HEK293 (cell line): ENCODE results near the gene ZNF211.

ENCODE experiments used
- CTCF ChIA-PET: fragments of 350-600 bp; formaldehyde crosslinking; extraction: SDS; loops from one replicate; lab custom pipeline; 2021; ENCODE audit warnings: antibody characterized with exemption; lab: Yijun Ruan, JAX
- POLR2A ChIA-PET: fragments of 300-600 bp; formaldehyde crosslinking; extraction: SDS; loops from one replicate; lab custom pipeline; 2020; ENCODE audit warnings: antibody characterized with exemption, inconsistent platforms; lab: Yijun Ruan, JAX
- H3K27ac ChIP-seq: fragments of 200-500 bp; sonication (Bioruptor generic); 2 replicates; pipeline ENCODE4 v1.5.1; 2014; ENCODE audit warnings: low read depth, low read length, control low read depth, inconsistent platforms; ENCODE audit errors: extremely low read depth
- H3K36me3 ChIP-seq, 2 experiments: fragments of 200-500 bp in 1 of 2; sonication (Bioruptor generic) in 1 of 2; 1 replicate in 1 of 2; 2 replicates in 1 of 2; pipeline ENCODE4 v1.5.1; 2014 to 2017; ENCODE audit warnings: inconsistent platforms in 2 of 2, low read length in 2 of 2; ENCODE audit not compliant: control insufficient read depth in 2 of 2, insufficient read depth in 1 of 2
- H3K4me1 ChIP-seq: fragments of 200-500 bp; sonication (Bioruptor generic); 2 replicates; pipeline ENCODE4 v1.5.1; 2014; ENCODE audit warnings: mild to moderate bottlenecking, low read length, inconsistent platforms; ENCODE audit not compliant: control insufficient read depth, insufficient read depth
- H3K4me3 ChIP-seq: 2 replicates; pipeline ENCODE4 v1.5.1; 2011; ENCODE audit warnings: low read depth, mild to moderate bottlenecking, control low read depth, low read length, moderate library complexity
- H3K9me3 ChIP-seq: fragments of 200-500 bp; sonication (Bioruptor generic); 2 replicates; pipeline ENCODE4 v1.5.1; 2014; ENCODE audit warnings: low read depth, low read length, inconsistent platforms; ENCODE audit not compliant: control insufficient read depth, insufficient read depth
- HOXC10 ChIP-seq: sonication (generic); formaldehyde crosslinking; IDR thresholded peaks from 2 replicates; pipeline ENCODE4 v1.8.1; 2023; ENCODE audit warnings: mild to moderate bottlenecking, missing genetic modification reagents
- KLF7 ChIP-seq: fragments of 450-650 bp; formaldehyde crosslinking; IDR thresholded peaks from 2 replicates; pipeline ENCODE4 v1.5.1; 2016; ENCODE audit warnings: missing biosample characterization, missing genetic modification characterization, borderline replicate concordance
- PRDM10 ChIP-seq: fragments of 450-650 bp; formaldehyde crosslinking; IDR thresholded peaks from 2 replicates; pipeline ENCODE4 v1.5.1; 2016; ENCODE audit warnings: missing biosample characterization, missing genetic modification characterization
- REPIN1 ChIP-seq: fragments of 450-650 bp; formaldehyde crosslinking; IDR thresholded peaks from 2 replicates; pipeline ENCODE4 v1.5.1; 2017; ENCODE audit warnings: missing biosample characterization, missing genetic modification characterization, low read depth
- SCRT1 ChIP-seq: fragments of 450-650 bp; formaldehyde crosslinking; IDR thresholded peaks from 2 replicates; pipeline ENCODE4 v1.5.1; 2016; ENCODE audit warnings: missing biosample characterization, missing genetic modification characterization, borderline replicate concordance
- SCRT2 ChIP-seq: fragments of 450-650 bp; formaldehyde crosslinking; IDR thresholded peaks from 2 replicates; pipeline ENCODE4 v1.5.1; 2016; ENCODE audit warnings: missing biosample characterization, missing genetic modification characterization
- TCF7L2 ChIP-seq: IDR thresholded peaks from 2 replicates; pipeline ENCODE4 v1.6.1; 2011; ENCODE audit warnings: low read depth, mild to moderate bottlenecking, inconsistent platforms, low read length, moderate library complexity, borderline replicate concordance
- ZBTB20 ChIP-seq: fragments of 450-650 bp; formaldehyde crosslinking; IDR thresholded peaks from 2 replicates; pipeline ENCODE4 v1.5.1; 2016; ENCODE audit warnings: missing biosample characterization, missing genetic modification characterization
- ZBTB21 ChIP-seq: fragments of 450-650 bp; formaldehyde crosslinking; IDR thresholded peaks from 2 replicates; pipeline ENCODE4 v1.5.1; 2017; ENCODE audit warnings: missing biosample characterization, missing genetic modification characterization
- ZBTB8A ChIP-seq: fragments of 450-650 bp; formaldehyde crosslinking; IDR thresholded peaks from 2 replicates; pipeline ENCODE4 v1.5.1; 2016; ENCODE audit warnings: missing biosample characterization, missing genetic modification characterization
- ZFP37 ChIP-seq: fragments of 450-650 bp; formaldehyde crosslinking; IDR thresholded peaks from 2 replicates; pipeline ENCODE4 v1.5.1; 2016; ENCODE audit warnings: missing biosample characterization, missing genetic modification characterization
- ZNF112 ChIP-seq: fragments of 450-650 bp; formaldehyde crosslinking; IDR thresholded peaks from 2 replicates; pipeline ENCODE4 v1.5.0; 2017; ENCODE audit warnings: missing biosample characterization, missing genetic modification characterization
- ZNF121 ChIP-seq: fragments of 450-650 bp; formaldehyde crosslinking; IDR thresholded peaks from 2 replicates; pipeline ENCODE4 v1.5.1; 2016; ENCODE audit warnings: missing biosample characterization, missing genetic modification characterization
- ZNF132 ChIP-seq: fragments of 450-650 bp; formaldehyde crosslinking; IDR thresholded peaks from 2 replicates; pipeline ENCODE4 v1.5.1; 2017; ENCODE audit warnings: missing biosample characterization, missing genetic modification characterization, borderline replicate concordance
- ZNF391 ChIP-seq: fragments of 450-650 bp; formaldehyde crosslinking; IDR thresholded peaks from 2 replicates; pipeline ENCODE4 v1.5.1; 2016; ENCODE audit warnings: low read depth, missing biosample characterization, missing genetic modification characterization, borderline replicate concordance
- ZNF548 ChIP-seq: fragments of 450-650 bp; formaldehyde crosslinking; IDR thresholded peaks from 2 replicates; pipeline ENCODE4 v1.5.1; 2016; ENCODE audit warnings: missing biosample characterization, missing genetic modification characterization
- ZNF600 ChIP-seq: fragments of 450-650 bp; formaldehyde crosslinking; IDR thresholded peaks from 2 replicates; pipeline ENCODE4 v1.5.1; 2016; ENCODE audit warnings: missing biosample characterization, missing genetic modification characterization
- ZNF654 ChIP-seq: fragments of 450-650 bp; formaldehyde crosslinking; IDR thresholded peaks from 2 replicates; pipeline ENCODE4 v1.5.1; 2016; ENCODE audit warnings: low read depth, missing biosample characterization, missing genetic modification characterization
- ZNF677 ChIP-seq: fragments of 450-650 bp; IDR thresholded peaks from 2 replicates; pipeline ENCODE4 v1.5.0; 2018; ENCODE audit warnings: missing biosample characterization, mild to moderate bottlenecking, missing genetic modification characterization, moderate library complexity
- ZSCAN4 ChIP-seq: fragments of 450-650 bp; formaldehyde crosslinking; IDR thresholded peaks from 2 replicates; pipeline ENCODE4 v1.5.1; 2017; ENCODE audit warnings: missing biosample characterization, missing genetic modification characterization
- ZXDB ChIP-seq: fragments of 450-650 bp; formaldehyde crosslinking; IDR thresholded peaks from 2 replicates; pipeline ENCODE4 v1.5.1; 2016; ENCODE audit warnings: missing biosample characterization, missing genetic modification characterization
- TF ChIP-seq, protein P1 (sequence below): fragments of 450-650 bp; formaldehyde crosslinking; IDR thresholded peaks from 2 replicates; pipeline ENCODE4 v1.5.1; 2016; ENCODE audit warnings: missing biosample characterization, missing genetic modification characterization
- TF ChIP-seq, protein P2 (sequence below): fragments of 450-650 bp; formaldehyde crosslinking; IDR thresholded peaks from 2 replicates; pipeline ENCODE4 v1.5.1; 2016; ENCODE audit warnings: missing biosample characterization, missing genetic modification characterization
- TF ChIP-seq, protein P3 (sequence below): fragments of 450-650 bp; IDR thresholded peaks from 2 replicates; pipeline ENCODE4 v1.5.1; 2018; ENCODE audit warnings: missing biosample characterization, mild to moderate bottlenecking, missing genetic modification characterization

The ZNF211 gene

DNA sequence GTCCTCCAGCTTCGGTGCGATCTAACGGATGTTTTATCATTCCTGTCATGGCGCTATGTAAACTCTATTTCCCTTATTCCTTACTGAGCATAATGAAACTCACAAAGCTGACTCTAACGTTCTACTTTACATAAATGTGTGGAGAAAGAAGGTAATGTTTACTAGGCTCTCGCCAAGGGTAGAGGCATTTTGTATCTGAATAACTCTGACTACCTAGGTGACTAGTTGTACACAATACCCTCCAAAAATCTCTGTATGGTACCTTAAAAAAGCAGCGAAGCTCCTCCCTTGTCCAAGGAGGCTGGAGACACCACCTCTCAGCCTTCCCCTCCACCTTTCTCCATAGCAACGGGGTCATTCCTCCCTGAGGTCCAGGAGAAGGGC lies 33.6 kb upstream of the ZNF211 start:
- 0 out of 2 replicates have a peak, but pooled peaks cover 2% of the 10 kb centered on the region for H3K4me1 ChIP-seq
- H3K9me3 ChIP-seq, result no peaks in the 10 kb centered on the region; the same call in 1 of the 2 replicates
- CTCF ChIA-PET, result interaction anchor here (0.5 to 0.9 kb wide), 3 partner anchors 33 to 1818 kb away, joined by 3 read pairs; no protein-coding TSS in a partner anchor
- peaks cover 11 to 36% of the 10 kb centered on the region in 2 experiments for H3K36me3 ChIP-seq
- peak overlapping the region; percentile 55; the same call in 1 of the 2 replicates for H3K27ac ChIP-seq
- TF ChIP-seq PRDM10 (tag by site-specific recombination), result 0 out of 2 replicates have a peak, but pooled peaks have one; percentile 47
- TF ChIP-seq, protein P1, sequence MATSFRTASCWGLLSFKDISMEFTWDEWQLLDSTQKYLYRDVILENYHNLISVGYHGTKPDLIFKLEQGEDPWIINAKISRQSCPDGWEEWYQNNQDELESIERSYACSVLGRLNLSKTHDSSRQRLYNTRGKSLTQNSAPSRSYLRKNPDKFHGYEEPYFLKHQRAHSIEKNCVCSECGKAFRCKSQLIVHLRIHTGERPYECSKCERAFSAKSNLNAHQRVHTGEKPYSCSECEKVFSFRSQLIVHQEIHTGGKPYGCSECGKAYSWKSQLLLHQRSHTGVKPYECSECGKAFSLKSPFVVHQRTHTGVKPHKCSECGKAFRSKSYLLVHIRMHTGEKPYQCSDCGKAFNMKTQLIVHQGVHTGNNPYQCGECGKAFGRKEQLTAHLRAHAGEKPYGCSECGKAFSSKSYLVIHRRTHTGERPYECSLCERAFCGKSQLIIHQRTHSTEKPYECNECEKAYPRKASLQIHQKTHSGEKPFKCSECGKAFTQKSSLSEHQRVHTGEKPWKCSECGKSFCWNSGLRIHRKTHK (tag by site-specific recombination), result no peak
- POLR2A ChIA-PET, result interaction anchor here (1.3 to 2.3 kb wide), 2 partner anchors 15 to 317 kb away, joined by 3 to 15 read pairs; partner anchors contain the start of genes ZNF134 and ZNF417
- H3K4me3 ChIP-seq, result peak overlapping the region; percentile 97

- no peaks in the 10 kb centered on the region; the same call in 1 of the 2 replicates for H3K9me3 ChIP-seq
- peaks cover 13 to 41% of the 10 kb centered on the region in 2 experiments for H3K36me3 ChIP-seq
- ChIA-PET CTCF (interaction anchor here (0.5 to 0.7 kb wide), 3 partner anchors 214 to 1819 kb away, joined by 3 read pairs; no protein-coding TSS in a partner anchor), POLR2A (interaction anchor here (1.3 to 2.3 kb wide), 2 partner anchors 14 to 317 kb away, joined by 3 to 15 read pairs; partner anchors contain the start of genes ZNF134 and ZNF417)
- peak within 1 kb of the TSS; percentile 97 for H3K4me3 ChIP-seq
- 0 out of 2 replicates have a peak, but pooled peaks cover 2% of the 10 kb centered on the region for H3K4me1 ChIP-seq
- peak within 1 kb of the TSS; percentile 55; the same call in 1 of the 2 replicates for H3K27ac ChIP-seq
- TF ChIP-seq ZNF121 (tag by site-specific recombination) (no peak), ZNF112 (peak; percentile 63; the same call in 1 of the 2 replicates), SCRT2 (tag by site-specific recombination) (peak; percentile 98), ZBTB20 (tag by site-specific recombination) (peak; percentile 68; the same call in 1 of the 2 replicates), ZNF677 (tag by site-specific recombination) (peak; percentile 54; the same call in 1 of the 2 replicates), ZFP37 (peak; percentile 47; the same call in 1 of the 2 replicates), ZBTB8A (tag by site-specific recombination) (peak; percentile 43; the same call in 1 of the 2 replicates), ZNF600 (tag by site-specific recombination) (no peak; the same call in 1 of the 2 replicates), REPIN1 (tag by site-specific recombination) (no peak), HOXC10 (CRISPR knock-in tag) (peak; percentile 72), ZSCAN4 (tag by site-specific recombination) (no peak), ZNF654 (no peak), ZNF132 (tag by site-specific recombination) (no peak), ZBTB21 (tag by site-specific recombination) (0 out of 2 replicates have a peak, but pooled peaks have one; percentile 36), ZXDB (tag by site-specific recombination) (peak; percentile 60), SCRT1 (tag by site-specific recombination) (peak; percentile 60; the same call in 1 of the 2 replicates), ZNF391 (0 out of 2 replicates have a peak, but pooled peaks have one; percentile 50), TCF7L2 (no peak), ZNF548 (tag by site-specific recombination) (no peak), KLF7 (tag by site-specific recombination) (no peak)
- TF ChIP-seq, protein P2, sequence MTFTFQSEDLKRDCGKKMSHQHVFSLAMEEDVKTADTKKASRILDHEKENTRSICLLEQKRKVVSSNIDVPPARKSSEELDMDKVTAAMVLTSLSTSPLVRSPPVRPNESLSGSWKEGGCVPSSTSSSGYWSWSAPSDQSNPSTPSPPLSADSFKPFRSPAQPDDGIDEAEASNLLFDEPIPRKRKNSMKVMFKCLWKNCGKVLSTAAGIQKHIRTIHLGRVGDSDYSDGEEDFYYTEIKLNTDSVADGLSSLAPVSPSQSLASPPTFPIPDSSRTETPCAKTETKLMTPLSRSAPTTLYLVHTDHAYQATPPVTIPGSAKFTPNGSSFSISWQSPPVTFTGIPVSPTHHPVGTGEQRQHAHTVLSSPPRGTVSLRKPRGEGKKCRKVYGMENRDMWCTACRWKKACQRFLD, result no peak
- TF ChIP-seq, protein P3, sequence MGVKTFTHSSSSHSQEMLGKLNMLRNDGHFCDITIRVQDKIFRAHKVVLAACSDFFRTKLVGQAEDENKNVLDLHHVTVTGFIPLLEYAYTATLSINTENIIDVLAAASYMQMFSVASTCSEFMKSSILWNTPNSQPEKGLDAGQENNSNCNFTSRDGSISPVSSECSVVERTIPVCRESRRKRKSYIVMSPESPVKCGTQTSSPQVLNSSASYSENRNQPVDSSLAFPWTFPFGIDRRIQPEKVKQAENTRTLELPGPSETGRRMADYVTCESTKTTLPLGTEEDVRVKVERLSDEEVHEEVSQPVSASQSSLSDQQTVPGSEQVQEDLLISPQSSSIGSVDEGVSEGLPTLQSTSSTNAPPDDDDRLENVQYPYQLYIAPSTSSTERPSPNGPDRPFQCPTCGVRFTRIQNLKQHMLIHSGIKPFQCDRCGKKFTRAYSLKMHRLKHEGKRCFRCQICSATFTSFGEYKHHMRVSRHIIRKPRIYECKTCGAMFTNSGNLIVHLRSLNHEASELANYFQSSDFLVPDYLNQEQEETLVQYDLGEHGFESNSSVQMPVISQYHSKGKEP (tag by site-specific recombination), result peak; percentile 74
These were observed 33.1 kb upstream of the ZNF211 start, which contains the start of gene ZNF530 for GRCh38 chr19:57599761-57600383. ZNF530 (plus strand) TSS chr19:57599885; CDS start chr19:57604346, 4,461 bp downstream.
